ENCODE results near the gene SUFU. TPM values are rescaled to one million over a fixed set of nuclear protein-coding genes. Genes with fewer than 3 reads are reported as not detected.

The SUFU gene
- total and polyA plus RNA-seq, 2 of the 13 experiments (the other 11 are each of a cell fraction or from before 2014, with no cell fraction given), result 2.9 to 5.5 TPM

DNA sequence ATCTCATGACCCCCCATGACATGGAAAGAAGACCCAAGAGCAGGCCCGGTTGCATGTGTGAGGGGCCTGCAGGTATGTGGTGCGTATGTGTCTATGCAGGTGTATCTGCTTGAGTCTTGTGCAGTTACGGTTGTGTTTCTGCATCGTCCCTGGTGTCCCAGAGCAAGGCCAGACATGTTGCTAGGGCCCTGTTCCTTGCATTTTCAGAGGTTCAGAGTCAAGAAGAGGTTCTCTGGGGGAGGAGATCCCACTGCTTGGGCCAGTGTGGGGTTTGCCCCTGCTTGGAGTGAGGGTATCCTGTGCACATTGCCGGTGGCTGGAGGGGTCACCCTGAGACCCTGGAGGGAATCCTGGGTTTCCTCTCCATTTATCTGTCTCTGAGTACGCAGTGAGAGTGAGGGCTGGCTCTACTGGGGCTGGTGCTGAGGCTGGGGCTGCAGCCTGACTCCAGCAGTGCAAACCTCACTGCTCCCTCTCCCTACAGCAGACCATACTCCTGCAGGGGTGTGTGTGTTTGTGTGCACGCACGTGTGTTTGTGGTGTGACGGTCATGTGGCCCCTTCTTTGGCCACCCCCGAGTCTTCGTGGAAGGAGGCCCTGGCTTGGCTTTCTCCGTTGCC lies 144.6 kb downstream of the SUFU start (continued):
- TF ChIP-seq, protein P1, sequence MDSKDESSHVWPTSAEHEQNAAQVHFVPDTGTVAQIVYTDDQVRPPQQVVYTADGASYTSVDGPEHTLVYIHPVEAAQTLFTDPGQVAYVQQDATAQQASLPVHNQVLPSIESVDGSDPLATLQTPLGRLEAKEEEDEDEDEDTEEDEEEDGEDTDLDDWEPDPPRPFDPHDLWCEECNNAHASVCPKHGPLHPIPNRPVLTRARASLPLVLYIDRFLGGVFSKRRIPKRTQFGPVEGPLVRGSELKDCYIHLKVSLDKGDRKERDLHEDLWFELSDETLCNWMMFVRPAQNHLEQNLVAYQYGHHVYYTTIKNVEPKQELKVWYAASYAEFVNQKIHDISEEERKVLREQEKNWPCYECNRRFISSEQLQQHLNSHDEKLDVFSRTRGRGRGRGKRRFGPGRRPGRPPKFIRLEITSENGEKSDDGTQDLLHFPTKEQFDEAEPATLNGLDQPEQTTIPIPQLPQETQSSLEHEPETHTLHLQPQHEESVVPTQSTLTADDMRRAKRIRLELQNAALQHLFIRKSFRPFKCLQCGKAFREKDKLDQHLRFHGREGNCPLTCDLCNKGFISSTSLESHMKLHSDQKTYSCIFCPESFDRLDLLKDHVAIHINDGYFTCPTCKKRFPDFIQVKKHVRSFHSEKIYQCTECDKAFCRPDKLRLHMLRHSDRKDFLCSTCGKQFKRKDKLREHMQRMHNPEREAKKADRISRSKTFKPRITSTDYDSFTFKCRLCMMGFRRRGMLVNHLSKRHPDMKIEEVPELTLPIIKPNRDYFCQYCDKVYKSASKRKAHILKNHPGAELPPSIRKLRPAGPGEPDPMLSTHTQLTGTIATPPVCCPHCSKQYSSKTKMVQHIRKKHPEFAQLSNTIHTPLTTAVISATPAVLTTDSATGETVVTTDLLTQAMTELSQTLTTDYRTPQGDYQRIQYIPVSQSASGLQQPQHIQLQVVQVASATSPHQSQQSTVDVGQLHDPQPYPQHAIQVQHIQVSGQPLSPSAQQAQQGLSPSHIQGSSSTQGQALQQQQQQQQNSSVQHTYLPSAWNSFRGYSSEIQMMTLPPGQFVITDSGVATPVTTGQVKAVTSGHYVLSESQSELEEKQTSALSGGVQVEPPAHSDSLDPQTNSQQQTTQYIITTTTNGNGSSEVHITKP (CRISPR knock-in tag; IDR thresholded peaks at IDR 0.05; ENCODE audit: low read depth), result no peak
- TF ChIP-seq, protein P2, sequence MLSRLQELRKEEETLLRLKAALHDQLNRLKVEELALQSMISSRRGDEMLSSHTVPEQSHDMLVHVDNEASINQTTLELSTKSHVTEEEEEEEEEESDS (CRISPR knock-in tag; IDR thresholded peaks at IDR 0.05; ENCODE audit: borderline replicate concordance), result no peak
- TF ChIP-seq CBX1 (IDR thresholded peaks at IDR 0.05; ENCODE audit: low read depth), result no peak
- no peak for TF ChIP-seq TBX3 (IDR thresholded peaks at IDR 0.05; ENCODE audit: borderline replicate concordance)
- no peak for TF ChIP-seq ZFX (CRISPR knock-in tag; IDR thresholded peaks at IDR 0.05; ENCODE audit: low read depth)
- TF ChIP-seq, protein P3, sequence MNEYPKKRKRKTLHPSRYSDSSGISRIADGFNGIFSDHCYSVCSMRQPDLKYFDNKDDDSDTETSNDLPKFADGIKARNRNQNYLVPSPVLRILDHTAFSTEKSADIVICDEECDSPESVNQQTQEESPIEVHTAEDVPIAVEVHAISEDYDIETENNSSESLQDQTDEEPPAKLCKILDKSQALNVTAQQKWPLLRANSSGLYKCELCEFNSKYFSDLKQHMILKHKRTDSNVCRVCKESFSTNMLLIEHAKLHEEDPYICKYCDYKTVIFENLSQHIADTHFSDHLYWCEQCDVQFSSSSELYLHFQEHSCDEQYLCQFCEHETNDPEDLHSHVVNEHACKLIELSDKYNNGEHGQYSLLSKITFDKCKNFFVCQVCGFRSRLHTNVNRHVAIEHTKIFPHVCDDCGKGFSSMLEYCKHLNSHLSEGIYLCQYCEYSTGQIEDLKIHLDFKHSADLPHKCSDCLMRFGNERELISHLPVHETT (CRISPR knock-in tag; conservative IDR thresholded peaks at IDR 0.05), result no peak
- no peak for TF ChIP-seq ZNF205 (CRISPR knock-in tag; IDR thresholded peaks at IDR 0.05)
- TF ChIP-seq RBM22 (optimal IDR thresholded peaks at IDR 0.05; ENCODE audit: low read length), result peak; percentile 39
- no peak for TF ChIP-seq DPF2 (CRISPR knock-in tag; IDR thresholded peaks at IDR 0.05; ENCODE audit: borderline replicate concordance, low read depth)
- TF ChIP-seq EED (CRISPR knock-in tag; IDR thresholded peaks at IDR 0.05), result no peak

All from HepG2 (cell line).